LNCaP clone FGC (cell line): ENCODE measurements around the gene CNGA3.

Source experiments
- DNase-seq: peaks from one replicate; pipeline ENCODE4 v3.0.0-alpha.2; 2011; ENCODE audit warnings: low read depth
- H3K4me3 ChIP-seq: 2 replicates; pipeline ENCODE4 v1.5.1; 2011; ENCODE audit warnings: mild to moderate bottlenecking, low read depth, low read length, control low read depth
- TF ChIP-seq, protein P1 (sequence below): IDR thresholded peaks from 2 replicates; pipeline ENCODE4 v1.5.1; 2012; ENCODE audit warnings: mild to moderate bottlenecking; ENCODE audit not compliant: control insufficient read depth, insufficient read depth; ENCODE audit errors: extremely low read depth

Gene CNGA3

DNA sequence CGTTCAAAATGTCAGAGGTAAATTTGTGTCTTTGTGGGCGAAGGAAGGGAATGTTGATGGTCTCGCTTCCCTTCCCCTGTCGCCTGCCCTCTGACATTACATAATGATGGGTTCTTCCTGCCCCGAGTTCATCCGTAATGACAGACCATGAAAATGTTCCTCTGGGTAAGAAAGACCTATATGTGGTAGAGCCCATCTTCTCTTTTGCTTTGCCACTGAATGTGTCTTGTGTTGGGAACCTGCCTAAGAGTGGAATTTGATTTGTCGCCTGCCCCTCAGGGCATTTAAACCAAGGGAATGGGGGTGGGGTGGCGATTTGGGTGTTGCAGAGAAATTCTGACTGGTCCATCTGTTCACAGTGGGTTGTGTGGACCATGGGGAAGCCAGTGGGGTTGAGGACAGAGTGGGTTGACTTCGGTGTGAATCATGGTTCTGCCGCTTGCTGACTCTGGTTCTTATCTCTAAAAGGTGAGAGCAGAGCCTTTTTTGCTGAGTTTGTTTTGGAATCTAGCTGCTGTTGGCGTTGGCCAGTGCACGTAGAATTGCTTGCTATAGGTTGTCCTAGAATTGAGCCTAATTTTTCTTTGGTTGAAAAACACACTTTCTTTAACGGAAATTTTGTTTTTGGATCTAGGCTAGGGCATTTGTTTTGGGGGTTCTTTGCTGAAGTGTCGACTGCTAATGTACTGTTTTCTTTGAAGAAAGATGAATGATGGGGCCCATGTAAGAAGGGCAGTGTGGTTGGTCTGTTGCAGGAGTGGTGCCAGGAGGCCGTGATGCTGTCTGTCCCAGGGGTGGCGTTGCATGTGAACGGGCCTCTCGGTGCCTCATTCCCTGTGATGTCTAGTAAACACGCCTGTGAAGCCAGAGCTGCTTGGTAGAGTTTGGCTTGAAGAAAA, 99.7 kb downstream of the CNGA3 start:
- TF ChIP-seq, protein P1, sequence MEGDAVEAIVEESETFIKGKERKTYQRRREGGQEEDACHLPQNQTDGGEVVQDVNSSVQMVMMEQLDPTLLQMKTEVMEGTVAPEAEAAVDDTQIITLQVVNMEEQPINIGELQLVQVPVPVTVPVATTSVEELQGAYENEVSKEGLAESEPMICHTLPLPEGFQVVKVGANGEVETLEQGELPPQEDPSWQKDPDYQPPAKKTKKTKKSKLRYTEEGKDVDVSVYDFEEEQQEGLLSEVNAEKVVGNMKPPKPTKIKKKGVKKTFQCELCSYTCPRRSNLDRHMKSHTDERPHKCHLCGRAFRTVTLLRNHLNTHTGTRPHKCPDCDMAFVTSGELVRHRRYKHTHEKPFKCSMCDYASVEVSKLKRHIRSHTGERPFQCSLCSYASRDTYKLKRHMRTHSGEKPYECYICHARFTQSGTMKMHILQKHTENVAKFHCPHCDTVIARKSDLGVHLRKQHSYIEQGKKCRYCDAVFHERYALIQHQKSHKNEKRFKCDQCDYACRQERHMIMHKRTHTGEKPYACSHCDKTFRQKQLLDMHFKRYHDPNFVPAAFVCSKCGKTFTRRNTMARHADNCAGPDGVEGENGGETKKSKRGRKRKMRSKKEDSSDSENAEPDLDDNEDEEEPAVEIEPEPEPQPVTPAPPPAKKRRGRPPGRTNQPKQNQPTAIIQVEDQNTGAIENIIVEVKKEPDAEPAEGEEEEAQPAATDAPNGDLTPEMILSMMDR, result no peak
- H3K4me3 ChIP-seq, result peak overlapping the region; percentile 59
- no peak for DNase-seq

DNA sequence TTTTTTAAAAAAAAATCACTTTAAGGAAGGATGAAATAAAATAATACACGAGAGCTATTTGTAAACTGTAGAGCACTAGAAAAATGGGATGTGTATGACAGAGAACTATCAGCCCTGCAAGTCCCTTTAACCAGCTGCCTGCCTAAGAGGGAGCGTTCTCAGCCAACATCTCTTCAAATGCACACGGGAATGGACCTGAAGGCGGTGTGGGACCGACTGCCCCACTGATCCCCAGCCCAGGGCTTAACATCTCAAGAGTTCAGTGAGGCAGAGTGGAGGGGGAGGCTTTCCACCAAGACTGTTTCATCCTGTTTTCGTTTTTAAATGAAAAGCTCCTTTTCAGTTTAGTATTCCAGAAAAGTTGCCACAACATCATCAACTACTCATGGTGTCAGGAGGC, 100.6 kb downstream of the CNGA3 start:
- TF ChIP-seq, protein P1, result no peak
- no peak overlapping the region for H3K4me3 ChIP-seq

More for the DNA sequence above, 100.6 kb downstream of the CNGA3 start:
- DNase-seq, result no peak
